ENCODE results near the gene EPHB2.
"Not testable (repeated sequence)": the region's sequence is repeated elsewhere in the genome, so short reads cannot be mapped to it uniquely, and the experiment has no call there.

GRCh38 chr1:22676151-22676550, 34.5 kb upstream of the EPHB2 start:
- not testable (repeated sequence) for TF ChIP-seq CTCF (conservative IDR thresholded peaks at IDR 0.05; ENCODE audit: low read depth, low read length); CEBPB (IDR thresholded peaks at IDR 0.05; ENCODE audit: low read depth, low read length); RAD21 (IDR thresholded peaks at IDR 0.05; ENCODE audit: low read length)

All from IMR-90 (cell line).